NCI-H2081 (cell line): ENCODE measurements around the gene WASF2.
"Not testable (repeated sequence)": the region's sequence is repeated elsewhere in the genome, so short reads cannot be mapped to it uniquely, and the experiment has no call there.

Source experiments
- DNase-seq, 2 experiments: peaks; one replicate each; lab custom pipeline; 2025; lab: John Stamatoyannopoulos, UW

WASF2 gene

GRCh38 chr1:27397749-27398148, 92.2 kb downstream of the WASF2 start:
- no peak for DNase-seq

GRCh38 chr1:27397110-27397509, 92.9 kb downstream of the WASF2 start:
- DNase-seq: no peak

GRCh38 chr1:27395441-27396195, 94.3 kb downstream of the WASF2 start:
- peak; percentile 53 to 61 for DNase-seq

- no peak for DNase-seq
These were observed 95.0 kb downstream of the WASF2 start for GRCh38 chr1:27394925-27395324.

GRCh38 chr1:27394282-27394658, 95.7 kb downstream of the WASF2 start:
- no peak for DNase-seq

- no peak for DNase-seq
These were observed 96.2 kb downstream of the WASF2 start for GRCh38 chr1:27393641-27394281.

- no peak for DNase-seq
These were observed 97.0 kb downstream of the WASF2 start for GRCh38 chr1:27392778-27393635.

- peak; percentile 81 to 86 for DNase-seq
These were observed 97.7 kb downstream of the WASF2 start, which contains the start of gene GPR3 for GRCh38 chr1:27392096-27392777. GPR3 (plus strand) TSS chr1:27392622; CDS start chr1:27393799, 1,177 bp downstream.

GRCh38 chr1:27391511-27392095, 98.4 kb downstream of the WASF2 start:
- peak in 1 of 2 experiments; percentile 27 for DNase-seq

GRCh38 chr1:27388337-27389005, 101.5 kb downstream of the WASF2 start:
- DNase-seq: peak; percentile 39 to 51

- not testable (repeated sequence) for DNase-seq
These were observed 105.2 kb downstream of the WASF2 start for GRCh38 chr1:27384797-27385196.

GRCh38 chr1:27383661-27384060, 106.3 kb downstream of the WASF2 start:
- DNase-seq: no peak

- no peak for DNase-seq
These were observed 106.8 kb downstream of the WASF2 start, which contains the start of gene CD164L2 for GRCh38 chr1:27383039-27383605. CD164L2 (minus strand) TSS chr1:27383333; CDS start chr1:27383239, 94 bp downstream.

- no peak for DNase-seq
These were observed 107.8 kb downstream of the WASF2 start for GRCh38 chr1:27381969-27382762.

- DNase-seq: no peak
These were observed 108.9 kb downstream of the WASF2 start for GRCh38 chr1:27380766-27381733.

GRCh38 chr1:27380224-27380623, 109.7 kb downstream of the WASF2 start:
- no peak for DNase-seq

- DNase-seq: no peak
These were observed 110.3 kb downstream of the WASF2 start for GRCh38 chr1:27379564-27380122.
